T47D (cell line): ENCODE data around the gene NUP62CL.
"Not testable (repeated sequence)": the region's sequence is repeated elsewhere in the genome, so short reads cannot be mapped to it uniquely, and the experiment has no call there.

Experiments used
- DNase-seq, 2 experiments: peaks; one replicate each; pipeline versions ENCODE4 v3.0.0 to v3.0.0-alpha.2; 2011 to 2012; ENCODE audit warnings: low read depth in 1 of 2, low spot score in 1 of 2
- JUND ChIP-seq: IDR thresholded peaks from 2 replicates; pipeline ENCODE4 v1.6.1; 2012; ENCODE audit warnings: low read depth
- in situ Hi-C: cut with HindIII; loops from 2 replicates; pipeline ENCODE4 v1.10.0; 2016; ENCODE audit warnings: low sequenced_read_pairs, low pct_unique_long_range_greater_than_20kb

Gene NUP62CL, protein sequence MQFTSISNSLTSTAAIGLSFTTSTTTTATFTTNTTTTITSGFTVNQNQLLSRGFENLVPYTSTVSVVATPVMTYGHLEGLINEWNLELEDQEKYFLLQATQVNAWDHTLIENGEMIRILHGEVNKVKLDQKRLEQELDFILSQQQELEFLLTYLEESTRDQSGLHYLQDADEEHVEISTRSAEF

DNA sequence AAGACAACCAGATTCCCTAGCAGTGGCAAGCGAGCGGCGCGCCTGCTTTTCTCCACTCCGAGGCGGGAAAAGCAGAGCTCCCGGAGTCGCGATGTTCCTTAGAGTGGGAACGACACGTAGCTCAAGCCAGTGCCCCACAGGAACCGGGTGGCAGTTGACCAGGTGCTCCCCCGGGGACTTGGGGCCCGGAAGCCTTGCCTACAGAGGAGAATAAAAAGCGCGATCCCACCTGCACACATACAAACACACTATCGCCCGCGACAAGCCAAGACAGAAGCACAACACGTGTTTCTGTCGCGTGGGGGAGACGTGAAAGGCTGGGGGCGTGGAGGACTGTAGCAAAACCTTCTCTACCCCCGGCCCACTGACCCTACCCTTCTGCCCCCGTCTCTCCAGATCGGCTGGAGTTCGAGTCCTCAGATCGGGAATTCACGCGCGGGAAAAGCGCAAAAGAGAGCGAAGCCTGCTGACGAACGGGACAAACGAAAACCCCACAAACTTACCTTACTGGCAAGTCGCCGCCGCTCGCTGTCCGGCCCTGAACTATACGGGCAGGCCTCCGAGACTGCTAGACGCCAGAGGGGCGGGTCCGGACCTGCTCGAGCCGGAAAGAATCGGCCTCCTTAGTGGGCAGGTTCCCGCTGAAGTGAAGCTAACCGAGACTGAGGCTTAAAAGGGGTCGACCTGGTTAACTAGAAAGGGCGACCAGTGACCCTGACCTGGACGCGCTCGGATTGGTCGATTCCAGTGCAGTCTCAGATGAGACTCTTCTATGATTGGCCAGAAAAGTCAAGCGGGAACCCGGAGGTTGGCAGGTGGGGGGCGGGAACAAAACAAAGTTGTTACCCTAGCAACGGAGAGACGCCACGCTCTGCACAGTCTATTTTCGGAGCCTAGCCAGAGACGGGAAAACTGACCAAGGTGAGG is at the start of gene NUP62CL, which contains the start of gene DNAAF6:
TSS of gene NUP62CL (minus strand) at position 664 of the 927 bp plus-strand sequence. CDS start 31,287 bp downstream, outside the sequence.
TSS of gene DNAAF6 (plus strand) at position 842 of the 927 bp plus-strand sequence. CDS start 6,265 bp downstream, outside the sequence.
- in situ Hi-C loops: no loop called here
- no peak for TF ChIP-seq JUND
- DNase-seq: peak in 1 of 2 experiments; percentile 1

GRCh38 chrX:107228486-107228819 is 22.2 kb upstream of the NUP62CL start:
- no peak for TF ChIP-seq JUND

DNA sequence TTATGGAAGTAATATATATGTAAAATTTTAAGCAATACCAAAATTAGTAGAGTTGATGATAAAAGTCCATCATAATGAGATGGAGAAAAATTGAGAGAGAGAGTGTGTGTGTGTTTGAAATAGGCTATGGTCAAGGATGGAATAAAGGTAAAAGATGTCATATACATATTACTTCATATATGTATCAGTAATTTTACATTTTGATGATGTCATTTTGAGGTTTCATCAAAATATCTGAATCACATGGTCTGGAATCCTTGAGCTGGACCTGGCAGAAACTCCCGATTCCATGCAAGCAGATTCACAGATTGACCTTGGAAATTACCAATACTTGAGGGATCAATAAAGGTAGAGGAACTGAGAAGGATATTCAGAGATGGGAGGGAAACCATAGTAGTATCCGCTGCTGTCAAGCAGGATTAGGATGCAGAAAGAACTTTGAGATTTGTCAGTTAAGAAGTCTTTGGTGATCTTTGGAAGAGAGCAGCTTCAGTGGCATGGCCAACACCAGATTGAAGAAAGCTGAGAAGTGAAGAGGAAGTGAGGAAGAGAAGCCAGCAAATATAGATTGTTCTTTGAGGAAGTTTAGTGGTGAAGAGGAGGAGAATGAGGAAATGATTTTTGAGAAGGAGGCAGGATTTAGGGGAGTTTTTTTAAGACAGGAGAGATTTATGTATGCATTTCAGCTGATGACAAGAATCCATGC is 21.7 kb upstream of the NUP62CL start:
- TF ChIP-seq JUND: no peak
- no peak for DNase-seq
- in situ Hi-C loops: no loop called here

More at GRCh38 chrX:107228486-107228819, 22.2 kb upstream of the NUP62CL start:
- in situ Hi-C loops: no loop called here
- DNase-seq: no peak

GRCh38 chrX:107226757-107227156 is 20.5 kb upstream of the NUP62CL start:
- DNase-seq: no peak

GRCh38 chrX:107213477-107213876 is 7.2 kb upstream of the NUP62CL start:
- no peak for TF ChIP-seq JUND
- no peak for DNase-seq
- in situ Hi-C loops: no loop called here

More at GRCh38 chrX:107226757-107227156, 20.5 kb upstream of the NUP62CL start:
- no peak for TF ChIP-seq JUND
- in situ Hi-C loops: no loop called here

DNA sequence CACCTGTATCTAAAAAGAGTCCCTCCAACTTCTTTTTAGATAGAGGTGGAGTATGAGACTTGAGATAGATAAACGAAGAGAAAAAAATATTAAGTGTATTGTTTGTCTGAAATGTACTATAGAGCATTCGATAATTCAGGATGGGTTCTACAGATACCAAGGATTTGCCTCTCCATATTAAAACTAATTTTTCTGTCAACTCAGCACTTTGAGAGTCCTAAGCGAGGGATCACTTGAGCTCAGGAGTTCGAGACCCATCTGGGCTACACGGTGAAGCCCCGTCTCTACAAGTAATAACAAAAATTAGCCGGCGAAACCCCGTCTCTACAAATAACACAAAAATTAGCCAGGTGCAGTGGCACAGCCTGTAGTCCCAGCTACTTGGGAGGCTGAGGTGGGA is 1.7 kb upstream of the NUP62CL start:
- TF ChIP-seq JUND: no peak
- in situ Hi-C loops: no loop called here
- DNase-seq: no peak

DNA sequence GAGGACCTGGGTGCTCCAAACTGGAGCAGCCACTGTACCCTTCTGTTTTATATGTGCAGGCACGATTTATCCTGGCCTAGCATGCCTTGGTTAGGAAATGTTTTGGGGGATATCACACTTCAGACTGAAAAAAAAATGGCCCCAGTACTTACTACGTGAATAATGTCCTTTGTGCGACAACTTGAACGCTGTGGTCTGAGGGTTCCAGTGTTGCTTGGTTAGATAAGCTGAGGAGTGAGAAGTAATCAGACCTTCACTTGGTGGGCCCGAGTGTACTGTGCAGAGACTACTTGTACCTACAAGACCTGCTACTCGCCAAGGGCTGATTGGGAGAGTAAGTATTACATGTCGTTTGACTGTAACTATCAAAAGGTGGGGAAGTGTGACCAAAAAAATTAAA is 856 bp upstream of the NUP62CL start:
- DNase-seq: no peak
- TF ChIP-seq JUND: no peak
- in situ Hi-C loops: no loop called here

DNA sequence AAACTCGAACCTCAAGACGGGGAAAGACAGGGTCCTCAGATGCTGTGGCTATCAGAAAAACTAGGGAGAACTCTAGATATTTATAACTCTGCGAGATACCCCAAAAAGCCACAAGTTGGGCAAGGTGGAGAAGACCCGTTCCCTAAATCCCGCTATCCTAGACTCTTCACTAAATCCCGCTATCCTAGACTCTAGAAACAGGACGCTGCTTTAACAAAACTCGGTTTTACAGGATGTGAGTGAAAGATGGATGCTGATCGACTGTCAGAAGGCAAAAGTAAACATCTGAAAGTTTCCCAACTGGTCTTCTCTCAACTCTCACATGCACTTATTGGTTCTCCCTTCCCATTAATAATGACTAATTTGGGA is 448 bp upstream of the NUP62CL start:
- TF ChIP-seq JUND: no peak
- in situ Hi-C loops: no loop called here
- no peak for DNase-seq

DNA sequence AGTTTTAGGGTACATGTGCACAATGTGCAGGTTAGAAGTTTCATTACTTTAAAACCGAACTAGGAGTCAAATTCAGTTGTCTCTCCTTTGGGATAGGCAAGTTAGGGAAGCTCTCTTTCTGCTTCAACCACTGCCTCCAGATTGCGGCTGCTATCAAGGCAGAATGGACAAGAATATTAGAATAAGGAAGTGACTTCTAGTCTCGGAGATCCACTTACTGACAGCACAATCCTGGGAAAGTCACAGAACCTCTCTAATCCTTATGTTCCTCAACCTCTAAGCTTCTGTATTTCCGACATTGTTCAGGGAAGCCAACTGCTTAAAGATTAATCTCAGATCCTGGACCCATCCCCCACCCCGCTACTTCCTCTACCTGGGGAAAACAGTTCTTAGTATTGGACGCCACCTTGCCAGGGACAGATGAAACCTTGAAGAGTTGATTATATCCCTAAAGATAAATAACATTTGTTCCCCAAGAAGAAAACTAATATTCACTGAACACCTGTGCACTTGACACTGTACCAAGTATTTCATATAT is 2.1 kb downstream of the NUP62CL start:
- TF ChIP-seq JUND: no peak
- DNase-seq: peak in 1 of 2 experiments; percentile 0
- in situ Hi-C loops: no loop called here

DNA sequence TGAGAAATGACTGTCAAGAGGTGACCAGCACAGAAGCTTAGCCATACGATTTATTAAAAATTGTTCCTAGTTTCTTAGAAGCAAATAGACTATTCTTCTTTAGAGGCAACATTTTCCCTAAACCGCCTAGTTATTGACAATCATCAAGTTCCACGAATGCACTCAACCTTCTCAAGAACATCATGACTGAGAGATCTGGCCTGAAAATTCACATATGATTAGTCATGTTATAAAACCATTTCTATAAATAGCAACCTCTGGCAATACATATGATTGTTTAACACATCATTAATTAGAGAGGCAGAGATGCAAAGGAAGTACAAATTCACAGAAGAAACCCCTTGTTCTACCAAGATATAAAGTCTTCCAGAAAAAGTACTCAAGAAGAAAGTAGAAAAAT is 6.7 kb downstream of the NUP62CL start:
- in situ Hi-C loops: no loop called here
- DNase-seq: no peak
- TF ChIP-seq JUND: no peak

GRCh38 chrX:107198074-107198473 is 8.2 kb downstream of the NUP62CL start:
- DNase-seq, in situ Hi-C loops: not testable (repeated sequence)

- DNase-seq: no peak
- TF ChIP-seq JUND: no peak
- in situ Hi-C loops: no loop called here
Measured at GRCh38 chrX:107197319-107197718, 8.9 kb downstream of the NUP62CL start.
